K562 (cell line): ENCODE measurements around the gene PLPP1. TPM values are rescaled to one million over a fixed set of nuclear protein-coding genes. Genes with fewer than 3 reads are reported as not detected.

Experiments used
- ATAC-seq: fragments of 200-7000 bp; cut with Tn5 transposase; 3 replicates; pipeline ENCODE4 v1.9.1; 2020; ENCODE audit warnings: moderate library complexity
- BruUV-seq: library from RNA; stranded (reverse); fragments of 400-500 nt; replicated peaks from 2 replicates; lab custom pipeline; 2021; lab: Mats Ljungman, UMichigan
- CTCF ChIA-PET: fragments of 300-600 bp; formaldehyde crosslinking; extraction: SDS; loops from one replicate; lab custom pipeline; 2021; ENCODE audit warnings: low intra/inter-chr PET ratio; lab: Yijun Ruan, JAX
- POLR2A ChIA-PET: fragments of 300-600, 350-650 bp; sonication (Branson Sonifier 250); formaldehyde crosslinking; extraction: SDS; loops from one replicate; lab custom pipeline; 2021; ENCODE audit warnings: antibody characterized with exemption, inconsistent platforms; lab: Yijun Ruan, JAX
- DNase-seq, 4 experiments: peaks; one replicate each; pipeline versions ENCODE4 v3.0.0 to v3.0.0-alpha.2; 2011 to 2018; ENCODE audit warnings: low spot score in 3 of 4, mixed read lengths in 3 of 4; ENCODE audit errors: extremely low read depth in 1 of 4
- FAIRE-seq: peaks from 2 replicates; lab custom pipeline; 2011; peaks lifted over from hg19 to GRCh38; lab: Jason Lieb, UNC
- H2AFZ ChIP-seq: 2 replicates; pipeline ENCODE4 v1.6.0; 2011; ENCODE audit warnings: low read depth, low read length, control low read depth, inconsistent platforms
- H3K27ac ChIP-seq: fragments of 200-600 bp; 3 replicates; pipeline ENCODE4 v1.8.0; 2011; ENCODE audit warnings: low read depth, mild to moderate bottlenecking, control low read depth, inconsistent platforms, low read length, moderate library complexity, mixed read lengths; ENCODE audit errors: extremely low read depth
- H3K27me3 ChIP-seq, 2 experiments: fragments of 300-600 bp in 1 of 2; 2 replicates in 1 of 2; 3 replicates in 1 of 2; pipeline versions ENCODE4 v1.6.0 to v1.8.0; 2011; ENCODE audit warnings: inconsistent platforms in 2 of 2, low read length in 2 of 2, mild to moderate bottlenecking in 1 of 2, mixed read lengths in 1 of 2, moderate library complexity in 1 of 2; ENCODE audit not compliant: control insufficient read depth in 2 of 2, insufficient read depth in 2 of 2
- H3K36me3 ChIP-seq: fragments of 300-600 bp; 3 replicates; pipeline ENCODE4 v1.8.0; 2011; ENCODE audit warnings: mild to moderate bottlenecking, low read length, inconsistent platforms; ENCODE audit not compliant: control insufficient read depth, insufficient read depth
- H3K4me1 ChIP-seq, 2 experiments: fragments of 200-600 bp in 1 of 2; replicated peaks in 1 of 2; 2 replicates in 1 of 2; 3 replicates in 1 of 2; pipeline versions ENCODE4 v1.5.1 to v1.8.0; 2011; ENCODE audit warnings: inconsistent platforms in 2 of 2, low read length in 2 of 2, mild to moderate bottlenecking in 1 of 2, mixed read lengths in 1 of 2, moderate library complexity in 1 of 2; ENCODE audit not compliant: control insufficient read depth in 2 of 2, insufficient read depth in 2 of 2
- H3K4me2 ChIP-seq: 2 replicates; pipeline ENCODE4 v1.6.1; 2011; ENCODE audit warnings: low read length, control low read depth, inconsistent platforms, mixed read lengths; ENCODE audit not compliant: insufficient read depth
- H3K4me3 ChIP-seq: fragments of 200-600 bp; sonication (generic), shearing (Covaris generic); 2 replicates; pipeline ENCODE4 v1.5.1; 2016; ENCODE audit warnings: control low read depth, inconsistent platforms
- H3K79me2 ChIP-seq: fragments of 200-600 bp; 3 replicates; pipeline ENCODE4 v1.8.0; 2011; ENCODE audit warnings: low read length, inconsistent platforms; ENCODE audit not compliant: control insufficient read depth, insufficient read depth
- H3K9ac ChIP-seq, 2 experiments: 2 replicates each; pipeline versions ENCODE4 v1.6.0 to v1.6.1; 2011; ENCODE audit warnings: low read depth in 2 of 2, low read length in 2 of 2, control low read depth in 1 of 2, inconsistent platforms in 1 of 2, mild to moderate bottlenecking in 1 of 2, mixed read lengths in 1 of 2; ENCODE audit not compliant: insufficient read depth in 1 of 2
- H3K9me1 ChIP-seq: one replicate; pipeline ENCODE4 v1.6.0; 2011; ENCODE audit warnings: inconsistent platforms, mild to moderate bottlenecking, low read length, moderate library complexity; ENCODE audit not compliant: control insufficient read depth, insufficient read depth
- H3K9me3 ChIP-seq: replicated peaks from 2 replicates; pipeline ENCODE4 v1.5.1; 2011; ENCODE audit warnings: low read depth, low read length, inconsistent platforms; ENCODE audit not compliant: control insufficient read depth, insufficient read depth
- H4K20me1 ChIP-seq: replicated peaks from 2 replicates; pipeline ENCODE4 v1.6.1; 2011; ENCODE audit warnings: low read length, inconsistent platforms, mixed read lengths; ENCODE audit not compliant: control insufficient read depth, insufficient read depth
- E2F5 ChIP-seq: sonication (generic); formaldehyde crosslinking; IDR thresholded peaks from 2 replicates; pipeline ENCODE4 v1.8.0; 2022; ENCODE audit warnings: mild to moderate bottlenecking, missing genetic modification reagents
- ID3 ChIP-seq, 2 experiments: fragments of 250-450 bp in 1 of 2; fragments of 450-650 bp in 1 of 2; sonication (Bioruptor Pico) in 1 of 2; IDR thresholded peaks; 2 replicates each; pipeline versions ENCODE4 v1.6.1 to v1.8.0; 2016 to 2021; ENCODE audit warnings: mild to moderate bottlenecking in 2 of 2, moderate library complexity in 2 of 2, missing compliant biosample characterization in 1 of 2, missing genetic modification characterization in 1 of 2
- POLR3A ChIP-seq: IDR thresholded peaks from 2 replicates; pipeline ENCODE4 v1.6.1; 2011; ENCODE audit warnings: borderline replicate concordance, mild to moderate bottlenecking, moderate library complexity; ENCODE audit not compliant: insufficient read length, insufficient read depth; ENCODE audit errors: extremely low read depth
- UBTF ChIP-seq, 2 experiments: IDR thresholded peaks; 2 replicates each; pipeline ENCODE4 v1.6.1; 2012; ENCODE audit warnings: improper control_type of control experiment in 2 of 2, low read depth in 2 of 2, low read length in 2 of 2, borderline replicate concordance in 1 of 2
- ZNF165 ChIP-seq: fragments of 250-450 bp; sonication (Bioruptor Pico); IDR thresholded peaks from 2 replicates; pipeline ENCODE4 v1.4.0; 2020; ENCODE audit warnings: borderline replicate concordance
- ZNF232 ChIP-seq: sonication (generic); formaldehyde crosslinking; IDR thresholded peaks from 2 replicates; pipeline ENCODE4 v1.8.0; 2022; ENCODE audit warnings: mild to moderate bottlenecking, missing genetic modification reagents
- WGBS: fragments of 100-300 bp; shearing (Covaris generic); methylation state at CpG from one replicate; pipeline ENCODE4 v1.1.6; 2016; ENCODE audit warnings: low coverage, mixed read lengths; ENCODE audit not compliant: insufficient coverage; ENCODE audit errors: missing lambda C conversion rate; 5-methylcytosine and 5-hydroxymethylcytosine counted together
- in situ Hi-C: fragments of 300-500 bp; cut with MboI; formaldehyde crosslinking; loops from 4 replicates; pipeline ENCODE4 v1.15.0; 2018; ENCODE audit warnings: inconsistent platforms, mixed read lengths
- intact Hi-C: fragments of 100-400 bp; cut with micrococcal nuclease; formaldehyde crosslinking; loops from 2 replicates; pipeline ENCODE4 v1.14.2; 2022
- polyA plus RNA-seq, 8 experiments: library from polyadenylated mRNA; depleted of rRNA in 4 of 8; stranded (reverse) in 5 of 8; unstranded in 3 of 8; fragments of >200 nt; fragmentation: Nextera tagmentation in 2 of 8; fragmentation: Illumina TruSeq in 1 of 8; extraction: Ambion mirVana in 2 of 8; extraction: Trizol in 1 of 8; gene quantifications; 2 replicates each; pipeline versions ENCODE4 v1.2.1 to v1.2.3, GENCODE V29; 2011 to 2014; ENCODE audit warnings: inconsistent platforms in 1 of 8, missing spikeins in 1 of 8
- total RNA-seq, 7 experiments: library from RNA; depleted of rRNA in 6 of 7; stranded (reverse); fragments of >200 nt in 6 of 7; fragmentation: Illumina TruSeq in 2 of 7; extraction: Trizol in 2 of 7; gene quantifications; 2 replicates each; pipeline versions ENCODE4 v1.2.1 to v1.2.3, GENCODE V29; 2011 to 2021; ENCODE audit warnings: low replicate concordance in 1 of 7

Gene PLPP1
- total and polyA plus RNA-seq, 9 of the 15 experiments (the other 6 are each of a cell fraction or from before 2014, with no cell fraction given): 0.04 to 0.24 (median 0.04) TPM; not detected in 6

GRCh38 chr5:55520117-55520839 lies 14.5 kb downstream of the PLPP1 start:
- H3K9me3 ChIP-seq: no peaks in the 10 kb centered on the region
- no peak overlapping the region for H2AFZ ChIP-seq
- H3K27ac ChIP-seq: no peak overlapping the region
- WGBS: 0% methylated on average over 2 of the region's 2 CpGs
- intact Hi-C loops (no loop called here), in situ Hi-C loops (no loop called here)
- H3K9me1 ChIP-seq: no peaks in the 10 kb centered on the region
- no peaks in the 10 kb centered on the region for H3K4me1 ChIP-seq
- peaks cover 0 to 18% of the 10 kb centered on the region in 2 experiments; a peak in 3 of 5 replicates for H3K27me3 ChIP-seq
- H3K9ac ChIP-seq: no peak overlapping the region
- H3K36me3 ChIP-seq: no peaks in the 10 kb centered on the region
- no TSS peak for BruUV-seq
- H3K4me3 ChIP-seq: no peak overlapping the region
- no peak for TF ChIP-seq UBTF (IDR thresholded peaks at IDR 0.05; ENCODE audit: borderline replicate concordance in 1 of 2, low read depth in 2 of 2, low read length in 2 of 2)
- no peak for TF ChIP-seq ZNF232 (CRISPR knock-in tag)
- no peak for TF ChIP-seq ZNF165 (CRISPR knock-in tag)
- no peak for TF ChIP-seq ID3 (CRISPR knock-in tag; IDR thresholded peaks at IDR 0.05)
- no peak for TF ChIP-seq ID3 (tag; IDR thresholded peaks at IDR 0.05)
- TF ChIP-seq E2F5: no peak
- TF ChIP-seq POLR3A: no peak
- CTCF ChIA-PET: no interaction called here
- H3K4me2 ChIP-seq: no peak overlapping the region
- H4K20me1 ChIP-seq: no peaks in the 10 kb centered on the region
- no peaks in the 10 kb centered on the region for H3K79me2 ChIP-seq
- DNase-seq: no peak
- no peak for FAIRE-seq
- ATAC-seq: no peak
- POLR2A ChIA-PET: interaction anchor here (1.0 kb wide), 1 partner anchor 40 kb away, joined by 3 read pairs; no protein-coding TSS in a partner anchor
